ENCODE measurements around the gene COG2.

COG2 gene

GRCh38 chr1:230641346-230641745 lies 935 bp upstream of the COG2 start:
- Histone ChIP-seq H3K79me2 (peaks cover 12% of the 10 kb centered on the region), H3K27me3 (ENCODE audit: control insufficient read depth, insufficient read depth, low read length) (no peaks in the 10 kb centered on the region), H3K4me1 (peaks cover 25% of the 10 kb centered on the region), H3K4me3 (ENCODE audit: low read depth, low read length) (no peak overlapping the region), H3K36me3 (ENCODE audit: control insufficient read depth, insufficient read depth, low read length) (no peaks in the 10 kb centered on the region), H3K27ac (no peak overlapping the region), H3K9ac (no peak overlapping the region), H2AFZ (peak overlapping the region; percentile 8), H3K4me2 (ENCODE audit: low read length) (no peak overlapping the region), H3K9me3 (ENCODE audit: control insufficient read depth, low read length) (no peaks in the 10 kb centered on the region)
- no peak for TF ChIP-seq CTCF (IDR thresholded peaks at IDR 0.05)

GRCh38 chr1:230641900-230642262 lies 400 bp upstream of the COG2 start:
- Histone ChIP-seq H3K9ac (no peak overlapping the region), H3K9me3 (ENCODE audit: control insufficient read depth, low read length) (no peaks in the 10 kb centered on the region), H3K79me2 (peaks cover 12% of the 10 kb centered on the region), H3K4me2 (ENCODE audit: low read length) (peak overlapping the region; percentile 7), H3K27me3 (ENCODE audit: control insufficient read depth, insufficient read depth, low read length) (no peaks in the 10 kb centered on the region), H3K4me1 (peaks cover 29% of the 10 kb centered on the region), H2AFZ (peak overlapping the region; percentile 72), H3K4me3 (ENCODE audit: low read depth, low read length) (peak overlapping the region; percentile 78), H3K36me3 (ENCODE audit: control insufficient read depth, insufficient read depth, low read length) (no peaks in the 10 kb centered on the region), H3K27ac (peak overlapping the region; percentile 97)
- no peak for TF ChIP-seq CTCF (IDR thresholded peaks at IDR 0.05)

GRCh38 chr1:230643908-230644307 lies 1.6 kb downstream of the COG2 start:
- Histone ChIP-seq H3K27ac (peak overlapping the region; percentile 97), H2AFZ (no peak overlapping the region), H3K27me3 (ENCODE audit: control insufficient read depth, insufficient read depth, low read length) (no peaks in the 10 kb centered on the region), H3K79me2 (peaks cover 14% of the 10 kb centered on the region), H3K36me3 (ENCODE audit: control insufficient read depth, insufficient read depth, low read length) (no peaks in the 10 kb centered on the region), H3K4me2 (ENCODE audit: low read length) (peak overlapping the region; percentile 70), H3K9me3 (ENCODE audit: control insufficient read depth, low read length) (no peaks in the 10 kb centered on the region), H3K9ac (no peak overlapping the region), H3K4me1 (peaks cover 40% of the 10 kb centered on the region), H3K4me3 (ENCODE audit: low read depth, low read length) (peak overlapping the region; percentile 78)
- TF ChIP-seq CTCF (IDR thresholded peaks at IDR 0.05) = peak; percentile 7

GRCh38 chr1:230646710-230647302 lies 4.5 kb downstream of the COG2 start:
- Histone ChIP-seq H3K4me1 (peaks cover 38% of the 10 kb centered on the region), H3K9me3 (ENCODE audit: control insufficient read depth, low read length) (no peaks in the 10 kb centered on the region), H3K36me3 (ENCODE audit: control insufficient read depth, insufficient read depth, low read length) (no peaks in the 10 kb centered on the region), H2AFZ (no peak overlapping the region), H3K79me2 (peaks cover 21% of the 10 kb centered on the region), H3K27me3 (ENCODE audit: control insufficient read depth, insufficient read depth, low read length) (no peaks in the 10 kb centered on the region), H3K27ac (peak overlapping the region; percentile 80), H3K4me3 (ENCODE audit: low read depth, low read length) (peak overlapping the region; percentile 20), H3K4me2 (ENCODE audit: low read length) (peak overlapping the region; percentile 54), H3K9ac (no peak overlapping the region)
- no peak for TF ChIP-seq CTCF (IDR thresholded peaks at IDR 0.05)

GRCh38 chr1:230647321-230647720 lies 5.0 kb downstream of the COG2 start:
- H3K4me2 ChIP-seq (ENCODE audit: low read length) = peak overlapping the region; percentile 54
- H3K4me1 ChIP-seq = peaks cover 35% of the 10 kb centered on the region
- H3K79me2 ChIP-seq = peaks cover 26% of the 10 kb centered on the region
- H3K27me3 ChIP-seq (ENCODE audit: control insufficient read depth, insufficient read depth, low read length) = no peaks in the 10 kb centered on the region
- H3K36me3 ChIP-seq (ENCODE audit: control insufficient read depth, insufficient read depth, low read length) = no peaks in the 10 kb centered on the region
- TF ChIP-seq CTCF (IDR thresholded peaks at IDR 0.05) = no peak
- no peaks in the 10 kb centered on the region for H3K9me3 ChIP-seq (ENCODE audit: control insufficient read depth, low read length)
- peak overlapping the region; percentile 80 for H3K27ac ChIP-seq
- H3K9ac ChIP-seq = no peak overlapping the region
- peak overlapping the region; percentile 20 for H3K4me3 ChIP-seq (ENCODE audit: low read depth, low read length)
- no peak overlapping the region for H2AFZ ChIP-seq

All from parathyroid adenoma (tissue), 2 donors.